Tibial nerve (tissue), 4 donors: Measurements from ENCODE around the gene PTPN2.

Source experiments
- CTCF ChIP-seq, 5 experiments: fragments of 200-600 bp in 3 of 5; fragments of 450-650 bp in 2 of 5; sonication (generic) in 3 of 5; IDR thresholded peaks; one replicate each; pipeline ENCODE4 v1.5.1; 2016 to 2019; ENCODE audit warnings: antibody characterized with exemption in 5 of 5, mild to moderate bottlenecking in 3 of 5, moderate library complexity in 2 of 5
- EP300 ChIP-seq, 2 donors: sonication (generic); formaldehyde crosslinking; IDR thresholded peaks; one replicate each; pipeline ENCODE4 v1.6.1; 2017; ENCODE audit warnings: antibody characterized with exemption in 2 of 2, mild to moderate bottlenecking in 1 of 2

- TF ChIP-seq CTCF (IDR thresholded peaks at IDR 0.05) (no peak), EP300 (IDR thresholded peaks at IDR 0.05) (no peak)
Measured at GRCh38 chr18:12839057-12839525, 44.9 kb downstream of the PTPN2 start.
